Measurements from ENCODE around the gene LRCH4.
A peak's percentile ranks its signal among the peaks of the same experiment; 100 is the strongest.
"Not testable (repeated sequence)": the region's sequence is repeated elsewhere in the genome, so short reads cannot be mapped to it uniquely, and the experiment has no call there.

The LRCH4 gene

GRCh38 chr7:100543586-100543985, 42.3 kb downstream of the LRCH4 start:
- no peak for TF ChIP-seq CTCF (conservative IDR thresholded peaks at IDR 0.05; ENCODE audit: control insufficient read depth, insufficient read depth, low read depth, low read length)

GRCh38 chr7:100541309-100541708, 44.6 kb downstream of the LRCH4 start:
- H3K4me3 ChIP-seq (ENCODE audit: control insufficient read depth, low read depth, low read length); DNase-seq (ENCODE audit: low read depth): not testable (repeated sequence)

More at GRCh38 chr7:100543586-100543985, 42.3 kb downstream of the LRCH4 start:
- DNase-seq (ENCODE audit: low read depth): no peak
- no peak overlapping the region for H3K4me3 ChIP-seq (ENCODE audit: control insufficient read depth, low read depth, low read length)

GRCh38 chr7:100540073-100540723, 45.7 kb downstream of the LRCH4 start:
- no peak for TF ChIP-seq CTCF (conservative IDR thresholded peaks at IDR 0.05; ENCODE audit: control insufficient read depth, insufficient read depth, low read depth, low read length)
- DNase-seq (ENCODE audit: low read depth): no peak

GRCh38 chr7:100539436-100540006, 46.4 kb downstream of the LRCH4 start:
- TF ChIP-seq CTCF (conservative IDR thresholded peaks at IDR 0.05; ENCODE audit: control insufficient read depth, insufficient read depth, low read depth, low read length): no peak
- no peak for DNase-seq (ENCODE audit: low read depth)

More at GRCh38 chr7:100540073-100540723, 45.7 kb downstream of the LRCH4 start:
- H3K4me3 ChIP-seq (ENCODE audit: control insufficient read depth, low read depth, low read length): peak overlapping the region; percentile 57

GRCh38 chr7:100538654-100539435, 47.1 kb downstream of the LRCH4 start, which contains the start of gene AGFG2:
Gene AGFG2, plus strand, starts transcription at chr7:100539203. Its CDS starts 144 bp downstream, at chr7:100539347.
- no peak for TF ChIP-seq CTCF (conservative IDR thresholded peaks at IDR 0.05; ENCODE audit: control insufficient read depth, insufficient read depth, low read depth, low read length)
- H3K4me3 ChIP-seq (ENCODE audit: control insufficient read depth, low read depth, low read length): peak within 1 kb of the TSS; percentile 58
- peak; percentile 99 for DNase-seq (ENCODE audit: low read depth)

More at GRCh38 chr7:100539436-100540006, 46.4 kb downstream of the LRCH4 start:
- peak overlapping the region; percentile 57 for H3K4me3 ChIP-seq (ENCODE audit: control insufficient read depth, low read depth, low read length)

GRCh38 chr7:100538348-100538653, 47.6 kb downstream of the LRCH4 start:
- no peak for DNase-seq (ENCODE audit: low read depth)
- peak overlapping the region; percentile 58 for H3K4me3 ChIP-seq (ENCODE audit: control insufficient read depth, low read depth, low read length)
- TF ChIP-seq CTCF (conservative IDR thresholded peaks at IDR 0.05; ENCODE audit: control insufficient read depth, insufficient read depth, low read depth, low read length): no peak

GRCh38 chr7:100536695-100537094, 49.2 kb downstream of the LRCH4 start:
- not testable (repeated sequence) for DNase-seq (ENCODE audit: low read depth); H3K4me3 ChIP-seq (ENCODE audit: control insufficient read depth, low read depth, low read length)

- DNase-seq (ENCODE audit: low read depth); H3K4me3 ChIP-seq (ENCODE audit: control insufficient read depth, low read depth, low read length): not testable (repeated sequence)
These were observed 49.9 kb downstream of the LRCH4 start for GRCh38 chr7:100535982-100536381.

All from fibroblast of mammary gland (primary cell).